NCI-H446 (cell line): ENCODE data around the gene STAT3.
"Not testable (repeated sequence)": the region's sequence is repeated elsewhere in the genome, so short reads cannot be mapped to it uniquely, and the experiment has no call there.

Experiments used
- DNase-seq, 2 experiments: peaks; one replicate each; lab custom pipeline; 2025; lab: John Stamatoyannopoulos, UW

STAT3 gene

GRCh38 chr17:42408061-42408460, 19.8 kb upstream of the STAT3 start:
- peak in 1 of 2 experiments; percentile 47 for DNase-seq

- DNase-seq: peak; percentile 73 to 90
Measured at GRCh38 chr17:42407289-42407836, 19.1 kb upstream of the STAT3 start.

- no peak for DNase-seq
Measured at GRCh38 chr17:42406615-42407288, 18.5 kb upstream of the STAT3 start.

- DNase-seq: peak; percentile 50 to 75
Measured at GRCh38 chr17:42405963-42406495, 17.8 kb upstream of the STAT3 start.

GRCh38 chr17:42405076-42405475, 16.8 kb upstream of the STAT3 start:
- no peak for DNase-seq

- DNase-seq: no peak
Measured at GRCh38 chr17:42404326-42405055, 16.2 kb upstream of the STAT3 start.

- no peak for DNase-seq
Measured at GRCh38 chr17:42403150-42403549, 14.9 kb upstream of the STAT3 start.

GRCh38 chr17:42402117-42402516, 13.9 kb upstream of the STAT3 start:
- DNase-seq: no peak

GRCh38 chr17:42400844-42401375, 12.7 kb upstream of the STAT3 start:
- not testable (repeated sequence) for DNase-seq

- no peak for DNase-seq
Measured at GRCh38 chr17:42399948-42400843, 12.0 kb upstream of the STAT3 start.

GRCh38 chr17:42399121-42399520, 10.9 kb upstream of the STAT3 start:
- DNase-seq: peak; percentile 36 to 84

GRCh38 chr17:42395601-42396000, 7.4 kb upstream of the STAT3 start:
- DNase-seq: not testable (repeated sequence)

- no peak for DNase-seq
Measured at GRCh38 chr17:42394838-42395237, 6.6 kb upstream of the STAT3 start.

GRCh38 chr17:42392692-42393415, 4.6 kb upstream of the STAT3 start:
- no peak for DNase-seq

- not testable (repeated sequence) for DNase-seq
Measured at GRCh38 chr17:42391439-42391838, 3.2 kb upstream of the STAT3 start.

GRCh38 chr17:42389899-42390298, 1.7 kb upstream of the STAT3 start:
- no peak for DNase-seq

GRCh38 chr17:42389135-42389417, 834 bp upstream of the STAT3 start:
- DNase-seq: no peak

GRCh38 chr17:42387661-42388380, 421 bp downstream of the STAT3 start:
- no peak for DNase-seq

GRCh38 chr17:42386777-42387657, 1.2 kb downstream of the STAT3 start:
- DNase-seq: no peak

GRCh38 chr17:42381898-42382297, 6.3 kb downstream of the STAT3 start:
- no peak for DNase-seq
